ENCODE measurements around the gene LUC7L. TPM values are rescaled to one million over a fixed set of nuclear protein-coding genes. Genes with fewer than 3 reads are reported as not detected.
"Not testable (repeated sequence)": the region's sequence is repeated elsewhere in the genome, so short reads cannot be mapped to it uniquely, and the experiment has no call there.

Gene LUC7L
- total RNA-seq, 2 donors from 2014 or later = 66.1 to 88.3 TPM

- not testable (repeated sequence) for ATAC-seq; H3K27ac Mint-ChIP-seq; H3K36me3 Mint-ChIP-seq; H3K9me3 Mint-ChIP-seq; DNase-seq (ENCODE audit: low spot score in 2 of 2)
Measured at GRCh38 chr16:153129-153521, 76.1 kb downstream of the LUC7L start.

GRCh38 chr16:152141-153128, 76.8 kb downstream of the LUC7L start, which contains the start of gene HBZ:
HBZ (plus strand) TSS chr16:152644; CDS start chr16:152910, 266 bp downstream.
- Mint-ChIP-seq H3K27ac (no peak within 1 kb of the TSS), H3K9me3 (no peaks in the 10 kb centered on the region), H3K36me3 (no peaks in the 10 kb centered on the region)
- no peak for DNase-seq (ENCODE audit: low spot score in 2 of 2)
- no peak for ATAC-seq

- ATAC-seq (no peak), DNase-seq (ENCODE audit: low spot score in 2 of 2) (no peak)
- no peaks in the 10 kb centered on the region for H3K36me3 Mint-ChIP-seq
- H3K9me3 Mint-ChIP-seq = no peaks in the 10 kb centered on the region
- H3K27ac Mint-ChIP-seq = no peak overlapping the region
Measured at GRCh38 chr16:149024-149660, 80.1 kb downstream of the LUC7L start.

- Mint-ChIP-seq H3K27ac (no peak overlapping the region), H3K9me3 (no peaks in the 10 kb centered on the region), H3K36me3 (no peaks in the 10 kb centered on the region)
- no peak for ATAC-seq
- DNase-seq (ENCODE audit: low spot score in 2 of 2) = no peak
Measured at GRCh38 chr16:146646-147045, 82.6 kb downstream of the LUC7L start.

DNA sequence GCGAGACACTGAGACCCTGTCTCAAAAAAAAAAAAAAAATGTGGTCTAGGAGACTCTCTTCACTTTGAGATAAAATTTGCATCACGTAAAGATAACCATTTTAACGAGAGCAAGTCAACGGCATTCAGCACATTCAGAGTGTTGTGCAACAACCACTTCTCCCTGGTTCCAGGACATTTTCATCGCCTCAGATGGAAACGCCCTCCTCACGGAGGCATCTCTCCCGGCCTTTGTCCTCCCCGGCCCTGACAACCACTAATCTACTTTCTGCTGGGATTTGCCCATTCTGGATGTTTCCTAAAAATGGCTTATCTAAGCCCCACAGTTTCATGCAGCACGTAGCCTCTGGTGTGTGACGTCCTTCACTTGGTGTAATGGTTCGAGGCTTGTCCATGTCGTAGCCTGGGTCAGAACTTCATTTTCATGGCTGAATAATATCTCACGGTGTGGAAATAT, 84.4 kb downstream of the LUC7L start:
- ATAC-seq = no peak
- Mint-ChIP-seq H3K36me3 (no peaks in the 10 kb centered on the region), H3K27ac (no peak overlapping the region), H3K9me3 (no peaks in the 10 kb centered on the region)
- DNase-seq (ENCODE audit: low spot score in 2 of 2) = no peak

- H3K27ac Mint-ChIP-seq = peak overlapping the region in 1 of 2 donors; percentile 23
- H3K9me3 Mint-ChIP-seq = no peaks in the 10 kb centered on the region
- peaks cover 5% of the 10 kb centered on the region in 2 donors for H3K36me3 Mint-ChIP-seq
- ATAC-seq = no peak
- no peak for DNase-seq (ENCODE audit: low spot score in 2 of 2)
Measured at GRCh38 chr16:143456-143855, 85.8 kb downstream of the LUC7L start.

GRCh38 chr16:143047-143446, 86.2 kb downstream of the LUC7L start:
- ATAC-seq (no peak), DNase-seq (ENCODE audit: low spot score in 2 of 2) (no peak)
- H3K27ac Mint-ChIP-seq = peak overlapping the region; percentile 23 to 55
- peaks cover 5% of the 10 kb centered on the region in 2 donors for H3K36me3 Mint-ChIP-seq
- H3K9me3 Mint-ChIP-seq = no peaks in the 10 kb centered on the region

GRCh38 chr16:142405-142967, 86.8 kb downstream of the LUC7L start:
- ATAC-seq (no peak), DNase-seq (ENCODE audit: low spot score in 2 of 2) (no peak)
- H3K9me3 Mint-ChIP-seq = no peaks in the 10 kb centered on the region
- H3K36me3 Mint-ChIP-seq = peaks cover 5% of the 10 kb centered on the region in 2 donors
- peak overlapping the region in 1 of 2 donors; percentile 23 for H3K27ac Mint-ChIP-seq

- Mint-ChIP-seq H3K27ac (peak overlapping the region in 1 of 2 donors; percentile 69), H3K36me3 (peaks cover 5 to 11% of the 10 kb centered on the region in 2 donors), H3K9me3 (no peaks in the 10 kb centered on the region)
- DNase-seq (ENCODE audit: low spot score in 2 of 2) (no peak), ATAC-seq (no peak)
Measured at GRCh38 chr16:140175-140857, 88.9 kb downstream of the LUC7L start.

Other genes with a start within 250 kb of the LUC7L start
- 10 to 100 TPM; 40.6 to 44.3 TPM for gene POLR3K, start 175.8 kb downstream of the LUC7L start, total RNA-seq
- gene SNRNP25, start 175.6 kb downstream of the LUC7L start, total RNA-seq = 10 to 100 TPM; 47.6 to 53.4 TPM
- under 1 TPM; 0.23 to 0.47 TPM for gene RHBDF1, start 156.8 kb downstream of the LUC7L start, total RNA-seq
- 10 to 100 TPM; 32.6 to 65.6 TPM for gene MPG, start 151.2 kb downstream of the LUC7L start, total RNA-seq
- gene NPRL3, start 90.8 kb downstream of the LUC7L start, total RNA-seq = 10 to 100 TPM; 27.4 to 51.3 TPM
- not detected for gene HBZ, start 76.8 kb downstream of the LUC7L start, total RNA-seq
- gene HBM, start 63.5 kb downstream of the LUC7L start, total RNA-seq = not detected
- not detected for gene HBA2, start 56.6 kb downstream of the LUC7L start, total RNA-seq
- not detected for gene HBA1, start 52.8 kb downstream of the LUC7L start, total RNA-seq
- 1 to 10 TPM in 1 of 2 donors, not detected in 1; 2.1 TPM for gene HBQ1, start 49.0 kb downstream of the LUC7L start, total RNA-seq
- 10 to 100 TPM in 1 of 2 donors, 1 to 10 TPM in 1; 3.8 to 11.5 TPM for gene FAM234A, start 5.4 kb upstream of the LUC7L start, total RNA-seq
- gene RGS11, start 46.5 kb upstream of the LUC7L start, total RNA-seq = under 1 TPM in 1 of 2 donors, not detected in 1; 0.14 TPM
- gene ARHGDIG, start 51.1 kb upstream of the LUC7L start, total RNA-seq = not detected
- gene PDIA2, start 53.7 kb upstream of the LUC7L start, total RNA-seq = not detected
- gene AXIN1, start 123.3 kb upstream of the LUC7L start, total RNA-seq = 10 to 100 TPM; 21.4 to 22.8 TPM
- gene MRPL28, start 141.1 kb upstream of the LUC7L start, total RNA-seq = 10 to 100 TPM; 77.9 to 97.7 TPM
- gene PGAP6, start 152.5 kb upstream of the LUC7L start, total RNA-seq = 10 to 100 TPM; 18.5 to 46.1 TPM
- gene NME4, start 167.8 kb upstream of the LUC7L start, total RNA-seq = 10 to 100 TPM; 15.6 to 58.4 TPM
- 10 to 100 TPM; 12.6 to 14.6 TPM for gene DECR2, start 172.4 kb upstream of the LUC7L start, total RNA-seq
- 10 to 100 TPM; 18.6 to 32.0 TPM for gene RAB11FIP3, start 196.2 kb upstream of the LUC7L start, total RNA-seq

All from activated naive CD4-positive, alpha-beta T cell treated with anti-CD3 and anti-CD28 coated beads, Interleukin-2, amount 50 U/mL, for 72 hours (primary cell).